HepG2 (cell line): ENCODE data around the gene SWI5. TPM values are rescaled to one million over a fixed set of nuclear protein-coding genes. Genes with fewer than 3 reads are reported as not detected.

Experiments
- ATAC-seq: fragments of 200-7000 bp; cut with Tn5 transposase; 3 replicates; pipeline ENCODE4 v1.9.1; 2020; ENCODE audit warnings: mild to moderate bottlenecking, moderate library complexity
- BruUV-seq: library from RNA; stranded (reverse); fragments of 400-500 nt; replicated peaks from 2 replicates; lab custom pipeline; 2021; lab: Mats Ljungman, UMichigan
- CTCF ChIA-PET: fragments of 300-600 bp; formaldehyde crosslinking; extraction: SDS; loops from one replicate; lab custom pipeline; 2021; ENCODE audit warnings: low total read pairs, inconsistent platforms, low intra/inter-chr PET ratio; lab: Yijun Ruan, JAX
- POLR2A ChIA-PET: fragments of 350-600 bp; sonication (Branson Sonifier 250); formaldehyde crosslinking; loops from one replicate; lab custom pipeline; 2020; ENCODE audit warnings: antibody characterized with exemption, inconsistent platforms; lab: Yijun Ruan, JAX
- DNase-seq: peaks from one replicate; pipeline ENCODE4 v3.0.0-alpha.2; 2015; ENCODE audit warnings: low spot score
- FAIRE-seq: peaks from 3 replicates; lab custom pipeline; 2011; peaks lifted over from hg19 to GRCh38; lab: Jason Lieb, UNC
- H2AFZ ChIP-seq: one replicate; pipeline ENCODE4 v1.6.1; 2011; ENCODE audit warnings: low read length, inconsistent platforms
- H3K27ac ChIP-seq: fragments of 300-600 bp; 3 replicates; pipeline ENCODE4 v1.8.0; 2011; ENCODE audit warnings: mixed run types, mild to moderate bottlenecking, mixed read lengths, low read length, inconsistent platforms; ENCODE audit not compliant: insufficient read depth; ENCODE audit errors: extremely low read length
- H3K27me3 ChIP-seq, 2 experiments: fragments of 200-600 bp in 1 of 2; 2 replicates in 1 of 2; 3 replicates in 1 of 2; pipeline versions ENCODE4 v1.6.0 to v1.8.0; 2011; ENCODE audit warnings: low read length in 2 of 2, mild to moderate bottlenecking in 2 of 2, moderate library complexity in 2 of 2, inconsistent platforms in 1 of 2; ENCODE audit not compliant: insufficient read depth in 2 of 2, control insufficient read depth in 1 of 2
- H3K36me3 ChIP-seq, 2 experiments: fragments of 200-600 bp in 1 of 2; replicated peaks in 1 of 2; 2 replicates in 1 of 2; 3 replicates in 1 of 2; pipeline versions ENCODE4 v1.5.1 to v1.8.0; 2011; ENCODE audit warnings: low read length in 2 of 2, inconsistent platforms in 1 of 2; ENCODE audit not compliant: insufficient read depth in 2 of 2, control insufficient read depth in 1 of 2
- H3K4me1 ChIP-seq: 2 replicates; pipeline ENCODE4 v1.5.1; 2012; ENCODE audit warnings: low read length, inconsistent platforms; ENCODE audit not compliant: insufficient read depth
- H3K4me2 ChIP-seq: 2 replicates; pipeline ENCODE4 v1.6.0; 2011; ENCODE audit warnings: low read depth, low read length, inconsistent platforms
- H3K4me3 ChIP-seq, 3 experiments: fragments of 200-600 bp in 1 of 3; sonication (generic), shearing (Covaris generic) in 1 of 3; replicated peaks in 1 of 3; 2 replicates each; pipeline ENCODE4 v1.5.1; 2011 to 2016; ENCODE audit warnings: low read length in 3 of 3, inconsistent platforms in 2 of 3, low read depth in 2 of 3, mild to moderate bottlenecking in 2 of 3, control low read depth in 1 of 3, mixed read lengths in 1 of 3; ENCODE audit not compliant: insufficient read depth in 1 of 3
- H3K79me2 ChIP-seq: one replicate; pipeline ENCODE4 v1.6.1; 2011; ENCODE audit warnings: low read length, inconsistent platforms; ENCODE audit not compliant: insufficient read depth
- H3K9ac ChIP-seq: 2 replicates; pipeline ENCODE4 v1.6.0; 2011; ENCODE audit warnings: mild to moderate bottlenecking, low read depth, low read length, inconsistent platforms; ENCODE audit not compliant: insufficient read depth
- H3K9me3 ChIP-seq: 2 replicates; pipeline ENCODE4 v1.5.1; 2012; ENCODE audit warnings: mild to moderate bottlenecking, low read length
- H4K20me1 ChIP-seq: 2 replicates; pipeline ENCODE4 v1.6.0; 2011; ENCODE audit warnings: inconsistent platforms, mild to moderate bottlenecking, low read length, moderate library complexity; ENCODE audit not compliant: insufficient read depth
- ARNT2 ChIP-seq: sonication (generic); formaldehyde crosslinking; IDR thresholded peaks from 2 replicates; pipeline ENCODE4 v1.8.0; 2022; ENCODE audit warnings: mild to moderate bottlenecking, low read depth, missing genetic modification reagents, moderate library complexity
- ELF4 ChIP-seq: sonication (generic); formaldehyde crosslinking; IDR thresholded peaks from 2 replicates; pipeline ENCODE4 v1.5.0; 2020; ENCODE audit warnings: missing genetic modification reagents, mild to moderate bottlenecking, moderate library complexity, borderline replicate concordance
- FOXP1 ChIP-seq, 2 experiments: fragments of 450-650 bp in 1 of 2; IDR thresholded peaks; 2 replicates each; pipeline ENCODE4 v1.6.1; 2017 to 2018; ENCODE audit warnings: antibody characterized with exemption in 1 of 2
- GPN1 ChIP-seq: sonication (generic); formaldehyde crosslinking; IDR thresholded peaks from 2 replicates; pipeline ENCODE4 v1.5.1; 2020; ENCODE audit warnings: missing genetic modification reagents, borderline replicate concordance
- HOXD1 ChIP-seq: sonication (generic); formaldehyde crosslinking; IDR thresholded peaks from 2 replicates; pipeline ENCODE4 v1.5.0; 2020; ENCODE audit warnings: missing genetic modification reagents
- JUN ChIP-seq: sonication (generic); formaldehyde crosslinking; IDR thresholded peaks from 2 replicates; pipeline ENCODE4 v1.4.0; 2020; ENCODE audit warnings: mild to moderate bottlenecking, missing genetic modification reagents
- MIER2 ChIP-seq: IDR thresholded peaks from 2 replicates; pipeline ENCODE4 v1.6.1; 2016; ENCODE audit warnings: missing biosample characterization, missing genetic modification reagents
- MXI1 ChIP-seq: IDR thresholded peaks from 3 replicates; pipeline ENCODE4 v1.6.1; 2012; ENCODE audit warnings: low read depth, low read length, inconsistent platforms, borderline replicate concordance
- NR2C2 ChIP-seq: sonication (generic); formaldehyde crosslinking; IDR thresholded peaks from 2 replicates; pipeline ENCODE4 v1.4.0; 2020; ENCODE audit warnings: missing genetic modification reagents, mild to moderate bottlenecking, moderate library complexity, borderline replicate concordance
- PLRG1 ChIP-seq: fragments of 450-650 bp; conservative IDR thresholded peaks from 2 replicates; pipeline ENCODE4 v1.6.1; 2016
- RBM22 ChIP-seq: fragments of 200-400 bp; formaldehyde crosslinking; optimal IDR thresholded peaks from 2 replicates; pipeline ENCODE3; 2017; ENCODE audit warnings: mild to moderate bottlenecking, low read length, moderate library complexity
- SRSF1 ChIP-seq: fragments of 200-400 bp; formaldehyde crosslinking; optimal IDR thresholded peaks from 2 replicates; pipeline ENCODE3; 2017; ENCODE audit warnings: mild to moderate bottlenecking, low read depth, low read length, moderate library complexity
- TSC22D2 ChIP-seq: sonication (generic); formaldehyde crosslinking; IDR thresholded peaks from 2 replicates; pipeline ENCODE4 v1.5.1; 2020; ENCODE audit warnings: missing genetic modification reagents, mild to moderate bottlenecking, borderline replicate concordance
- YY1 ChIP-seq: IDR thresholded peaks from 2 replicates; pipeline ENCODE4 v1.6.1; 2011; ENCODE audit warnings: low read length, low read depth, moderate library complexity, mild to moderate bottlenecking; ENCODE audit not compliant: insufficient read depth, insufficient replicate concordance
- ZNF770 ChIP-seq: sonication (generic); formaldehyde crosslinking; IDR thresholded peaks from 2 replicates; pipeline ENCODE4 v1.5.0; 2020; ENCODE audit warnings: mild to moderate bottlenecking, missing genetic modification reagents
- ZSCAN25 ChIP-seq: sonication (generic); formaldehyde crosslinking; IDR thresholded peaks from 2 replicates; pipeline ENCODE4 v1.8.0; 2022; ENCODE audit warnings: mild to moderate bottlenecking, missing genetic modification reagents
- WGBS: methylation state at CpG from one replicate; pipeline ENCODE4 v1.1.6; 2017; ENCODE audit warnings: low lambda C conversion rate; 5-methylcytosine and 5-hydroxymethylcytosine counted together
- in situ Hi-C: cut with HindIII; loops from 2 replicates; pipeline ENCODE4 v1.10.0; 2017; ENCODE audit warnings: low pct_unique_long_range_greater_than_20kb; ENCODE audit not compliant: extremely low pct_ligation_motif_present
- intact Hi-C: fragments of 100-400 bp; cut with micrococcal nuclease; formaldehyde crosslinking; loops from one replicate; pipeline ENCODE4 v1.10.0; 2022; ENCODE audit not compliant: unreplicated experiment
- polyA plus RNA-seq, 8 experiments: library from polyadenylated mRNA; depleted of rRNA in 3 of 8; stranded (reverse) in 7 of 8; unstranded in 1 of 8; fragments of >200 nt; fragmentation: Illumina TruSeq in 4 of 8; extraction: Trizol in 4 of 8; gene quantifications; 2 replicates each; pipeline versions ENCODE4 v1.2.1 to v1.2.3, GENCODE V29; 2011 to 2016; ENCODE audit warnings: low read depth in 4 of 8, missing spikeins in 1 of 8, mixed read lengths in 1 of 8; ENCODE audit not compliant: insufficient read depth in 1 of 8
- total RNA-seq, 5 experiments: library from RNA; depleted of rRNA; stranded (reverse); fragments of >200 nt; fragmentation: Illumina TruSeq; extraction: Trizol; gene quantifications; 2 replicates each; pipeline ENCODE4 v1.2.3, GENCODE V29; 2016; ENCODE audit warnings: low read depth in 1 of 5

Gene SWI5
- total and polyA plus RNA-seq, 2 of the 13 experiments (the other 11 are each of a cell fraction or from before 2014, with no cell fraction given): 39.2 to 41.0 TPM

- H3K79me2 ChIP-seq: no peaks in the 10 kb centered on the region
- POLR2A ChIA-PET: interaction anchor here (1.3 to 2.6 kb wide), 2 partner anchors 15 to 23 kb away, joined by 3 to 9 read pairs; partner anchors contain the start of genes GOLGA2 and SWI5
Observed at GRCh38 chr9:128252317-128253139, 23.5 kb upstream of the SWI5 start.

More at GRCh38 chr9:128252317-128253139, 23.5 kb upstream of the SWI5 start:
- H3K27ac ChIP-seq: no peak overlapping the region
- H2AFZ ChIP-seq: no peak overlapping the region
- no peak overlapping the region for H3K4me3 ChIP-seq
- H3K9ac ChIP-seq: no peak overlapping the region
- H4K20me1 ChIP-seq: no peaks in the 10 kb centered on the region
- H3K4me1 ChIP-seq: peaks cover 21% of the 10 kb centered on the region
- no peaks in the 10 kb centered on the region; a peak in 1 of 5 replicates for H3K27me3 ChIP-seq
- H3K4me2 ChIP-seq: no peak overlapping the region
- CTCF ChIA-PET: no interaction called here
- peaks cover 7 to 8% of the 10 kb centered on the region in 2 experiments; a peak in 4 of 5 replicates for H3K36me3 ChIP-seq
- intact Hi-C loops: no loop called here
- TF ChIP-seq ELF4 (CRISPR knock-in tag) (no peak), YY1 (no peak), NR2C2 (CRISPR knock-in tag) (no peak), JUN (CRISPR knock-in tag) (no peak), ARNT2 (CRISPR knock-in tag) (no peak), GPN1 (CRISPR knock-in tag) (no peak), MXI1 (no peak), ZSCAN25 (CRISPR knock-in tag) (no peak), FOXP1 (IDR thresholded peaks at IDR 0.05) (no peak), FOXP1 (CRISPR knock-in tag; IDR thresholded peaks at IDR 0.05) (no peak), MIER2 (CRISPR knock-in tag) (no peak), TSC22D2 (no peak), HOXD1 (CRISPR knock-in tag) (no peak), RBM22 (no peak), SRSF1 (no peak), ZNF770 (CRISPR knock-in tag) (no peak), PLRG1 (no peak)
- TF ChIP-seq, all 625 proteins: peak for 0
- no peaks in the 10 kb centered on the region for H3K9me3 ChIP-seq
- BruUV-seq: no TSS peak
- 63% methylated on average over 15 of the region's 25 CpGs for WGBS
- no peak for ATAC-seq
- DNase-seq: no peak
- in situ Hi-C loops: no loop called here
- no peak for FAIRE-seq
